GM21576 (cell line): ENCODE data around the gene ABCG4.
"Not testable (repeated sequence)": the region's sequence is repeated elsewhere in the genome, so short reads cannot be mapped to it uniquely, and the experiment has no call there.

Experiments
- ATAC-seq: cut with Tn5 transposase; IDR thresholded peaks from one replicate; pipeline ENCODE4 v1.9.1; 2021; ENCODE audit warnings: mild to moderate bottlenecking, moderate library complexity; ENCODE audit not compliant: unreplicated experiment

ABCG4 gene

DNA sequence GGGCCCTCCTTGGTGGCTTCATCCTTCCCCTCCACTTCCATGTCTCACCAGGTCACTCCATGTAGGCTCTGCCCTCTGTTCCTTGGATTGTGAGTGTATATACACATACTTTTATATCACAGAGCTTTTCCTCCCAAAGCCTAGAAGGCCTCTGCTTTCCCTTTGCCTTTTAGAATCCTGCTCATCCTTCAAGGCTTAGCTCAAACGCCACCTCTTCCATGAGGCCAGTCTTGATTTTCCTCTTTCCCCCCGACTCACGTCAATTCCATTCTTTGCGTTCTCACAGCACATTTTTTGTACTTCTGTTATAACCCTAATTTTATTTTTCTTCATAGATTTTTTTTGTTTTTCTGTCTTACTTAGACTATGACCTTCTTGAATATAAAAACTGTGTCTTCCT, 3.8 kb downstream of the ABCG4 start:
- no peak for ATAC-seq

DNA sequence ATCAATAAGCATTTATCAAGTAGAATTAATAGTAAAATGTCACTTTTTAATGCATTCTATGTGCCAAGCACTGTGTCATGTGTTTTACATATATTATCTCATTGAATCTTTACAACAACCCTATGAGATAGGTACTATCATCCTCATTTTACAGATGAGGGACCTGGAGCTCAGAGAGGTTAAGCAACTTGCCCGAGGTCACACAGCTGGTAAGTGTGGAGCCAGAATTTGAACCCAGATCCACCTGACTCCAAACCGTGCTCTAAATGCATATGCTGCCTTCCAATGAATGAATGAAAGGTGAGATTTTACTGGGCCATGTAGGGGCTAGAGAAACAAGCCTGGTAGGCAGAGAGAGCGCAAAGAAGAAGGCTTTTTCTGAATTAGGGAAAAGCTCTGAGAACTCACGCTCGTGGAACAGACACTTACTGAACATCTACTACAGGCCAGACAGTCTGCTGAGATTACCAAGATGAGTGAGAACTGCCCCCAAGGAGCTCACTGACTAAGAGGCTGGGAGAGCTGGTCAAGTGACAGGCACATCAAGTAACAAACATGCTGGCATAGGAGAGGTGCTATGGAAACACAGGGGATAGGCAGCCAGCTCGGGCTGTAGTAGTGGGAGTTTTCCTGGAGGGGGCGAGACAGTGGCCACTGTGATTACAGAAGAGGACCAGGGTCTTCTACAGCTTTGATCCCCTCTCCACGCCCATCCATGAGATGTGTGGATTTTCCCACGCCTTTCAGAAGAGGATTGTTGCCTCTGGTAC, 4.4 kb downstream of the ABCG4 start:
- ATAC-seq, result no peak

DNA sequence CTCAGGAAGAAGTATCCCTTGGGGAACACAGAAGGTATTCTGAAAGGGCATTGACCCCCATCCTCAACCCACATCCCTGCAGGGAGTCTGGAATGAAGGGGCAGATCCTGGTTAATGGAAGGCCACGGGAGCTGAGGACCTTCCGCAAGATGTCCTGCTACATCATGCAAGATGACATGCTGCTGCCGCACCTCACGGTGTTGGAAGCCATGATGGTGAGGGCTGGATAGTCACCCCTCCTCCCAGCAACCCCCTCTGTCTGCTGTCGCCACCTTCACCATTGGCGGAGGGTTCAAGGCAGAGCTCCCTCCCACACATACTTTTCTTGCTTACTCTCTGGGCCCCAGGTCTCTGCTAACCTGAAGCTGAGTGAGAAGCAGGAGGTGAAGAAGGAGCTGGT, 5.3 kb downstream of the ABCG4 start:
- no peak for ATAC-seq

DNA sequence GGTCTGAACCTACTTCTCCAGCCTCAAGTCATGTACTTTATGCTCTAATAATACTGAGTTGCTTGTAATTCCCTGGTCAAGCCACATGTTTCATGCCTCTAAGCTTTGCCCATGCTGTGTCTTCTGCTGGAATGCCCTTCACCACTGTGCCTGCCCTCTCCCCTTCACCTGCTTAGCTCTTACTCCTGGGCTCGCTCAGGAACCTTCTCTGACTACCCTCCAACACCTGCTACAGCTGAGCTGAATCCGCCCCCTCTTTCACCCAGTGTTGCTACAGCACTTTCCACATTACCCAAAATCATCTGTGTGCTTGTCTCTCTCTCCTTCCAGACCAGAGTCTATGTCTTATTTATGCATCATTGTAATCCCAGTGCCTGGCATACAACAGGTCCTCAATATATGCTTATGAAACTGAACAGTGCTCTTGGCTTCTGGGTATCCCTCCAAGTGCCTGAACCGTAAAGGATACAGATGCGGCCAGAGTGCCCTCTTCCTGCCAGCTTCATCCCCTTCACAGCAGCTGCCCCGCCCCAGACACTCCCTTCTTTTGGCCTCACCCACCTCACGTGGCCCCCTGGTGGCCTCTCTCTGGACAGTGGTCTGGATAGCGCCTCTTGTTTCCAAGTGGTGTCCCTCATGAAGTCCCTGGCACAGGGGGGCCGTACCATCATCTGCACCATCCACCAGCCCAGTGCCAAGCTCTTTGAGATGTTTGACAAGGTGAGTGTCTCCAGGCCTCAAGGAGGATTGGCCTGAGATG, 7.1 kb downstream of the ABCG4 start:
- no peak for ATAC-seq

DNA sequence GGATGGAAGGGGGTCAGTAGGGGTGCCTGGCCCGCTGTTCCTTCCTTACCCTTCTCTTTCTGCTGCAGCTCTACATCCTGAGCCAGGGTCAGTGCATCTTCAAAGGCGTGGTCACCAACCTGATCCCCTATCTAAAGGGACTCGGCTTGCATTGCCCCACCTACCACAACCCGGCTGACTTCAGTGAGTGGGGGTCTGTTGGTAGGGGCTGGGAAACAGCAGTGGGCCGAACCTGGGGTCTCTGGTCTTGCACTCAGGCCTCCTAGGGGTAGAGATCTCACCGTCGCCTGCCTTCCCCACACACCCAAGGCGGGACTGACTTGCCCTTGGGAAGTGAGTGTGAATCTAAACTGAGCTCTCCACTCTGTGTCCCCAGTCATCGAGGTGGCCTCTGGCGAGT, 7.6 kb downstream of the ABCG4 start:
- no peak for ATAC-seq

DNA sequence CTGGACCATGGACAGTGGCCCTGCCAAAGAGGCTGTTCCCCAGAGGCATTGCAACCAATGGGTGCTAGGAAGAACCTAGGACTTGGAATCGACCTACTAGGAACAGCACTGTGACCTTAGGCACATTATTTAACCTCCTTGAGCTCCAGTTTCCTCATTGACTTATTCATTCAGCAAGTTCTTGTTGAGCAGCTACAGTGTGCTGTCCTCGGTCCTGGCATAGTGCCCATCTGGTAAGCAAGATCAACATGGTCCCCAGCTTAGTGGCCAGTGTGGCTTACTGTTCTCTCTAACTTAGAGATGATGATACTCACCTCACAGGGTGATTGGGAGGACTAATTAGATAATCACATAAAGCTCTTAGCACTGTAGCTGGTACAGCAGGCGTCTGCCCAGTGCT, 8.2 kb downstream of the ABCG4 start:
- no peak for ATAC-seq

DNA sequence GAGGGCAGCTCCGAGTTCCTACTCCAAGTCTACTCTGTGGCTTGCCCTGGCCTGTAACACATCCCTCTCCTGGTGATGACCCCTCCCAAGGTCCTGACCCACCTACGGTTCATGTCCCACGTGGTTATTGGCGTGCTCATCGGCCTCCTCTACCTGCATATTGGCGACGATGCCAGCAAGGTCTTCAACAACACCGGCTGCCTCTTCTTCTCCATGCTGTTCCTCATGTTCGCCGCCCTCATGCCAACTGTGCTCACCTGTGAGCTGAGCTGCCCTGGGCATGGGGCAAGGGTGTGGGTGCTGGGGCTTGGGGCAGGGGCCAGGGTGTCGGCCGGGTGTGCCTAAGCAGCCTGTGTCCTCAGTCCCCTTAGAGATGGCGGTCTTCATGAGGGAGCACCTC, 9.6 kb downstream of the ABCG4 start:
- ATAC-seq, result no peak

DNA sequence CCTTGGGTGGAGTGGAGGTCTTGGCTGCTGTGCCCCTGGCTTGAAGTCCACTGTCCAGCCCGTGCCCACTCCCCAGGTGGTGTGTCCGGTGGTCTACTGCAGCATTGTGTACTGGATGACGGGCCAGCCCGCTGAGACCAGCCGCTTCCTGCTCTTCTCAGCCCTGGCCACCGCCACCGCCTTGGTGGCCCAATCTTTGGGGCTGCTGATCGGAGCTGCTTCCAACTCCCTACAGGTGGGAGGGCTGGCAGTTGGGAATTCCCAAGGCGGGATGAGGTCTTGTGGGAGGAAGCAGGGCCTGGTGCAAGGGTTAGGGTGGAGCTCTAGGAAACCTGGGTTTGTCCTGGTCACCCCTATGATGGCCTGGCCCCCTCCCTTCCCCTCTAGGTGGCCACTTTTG, 11.3 kb downstream of the ABCG4 start:
- ATAC-seq, result no peak

DNA sequence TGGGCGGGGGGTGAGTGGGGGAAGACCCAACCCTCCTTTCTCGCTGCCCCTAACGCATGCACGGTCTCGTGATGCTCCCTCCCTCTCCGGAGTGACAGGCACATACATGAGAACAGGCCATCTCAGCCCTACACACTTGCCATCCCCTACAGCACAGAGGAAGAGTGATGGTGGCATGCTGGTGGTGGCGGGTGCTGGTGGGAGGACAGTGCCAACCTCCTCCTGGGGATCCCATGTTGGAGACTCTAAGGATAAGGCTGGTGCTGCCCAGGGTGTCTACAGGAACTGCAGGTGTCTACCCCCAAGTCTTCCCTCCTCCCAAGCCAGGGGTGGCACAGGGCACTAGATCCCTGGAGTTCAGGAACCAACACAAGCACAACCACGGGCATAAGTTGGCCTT, 13.0 kb downstream of the ABCG4 start:
- ATAC-seq, result no peak

DNA sequence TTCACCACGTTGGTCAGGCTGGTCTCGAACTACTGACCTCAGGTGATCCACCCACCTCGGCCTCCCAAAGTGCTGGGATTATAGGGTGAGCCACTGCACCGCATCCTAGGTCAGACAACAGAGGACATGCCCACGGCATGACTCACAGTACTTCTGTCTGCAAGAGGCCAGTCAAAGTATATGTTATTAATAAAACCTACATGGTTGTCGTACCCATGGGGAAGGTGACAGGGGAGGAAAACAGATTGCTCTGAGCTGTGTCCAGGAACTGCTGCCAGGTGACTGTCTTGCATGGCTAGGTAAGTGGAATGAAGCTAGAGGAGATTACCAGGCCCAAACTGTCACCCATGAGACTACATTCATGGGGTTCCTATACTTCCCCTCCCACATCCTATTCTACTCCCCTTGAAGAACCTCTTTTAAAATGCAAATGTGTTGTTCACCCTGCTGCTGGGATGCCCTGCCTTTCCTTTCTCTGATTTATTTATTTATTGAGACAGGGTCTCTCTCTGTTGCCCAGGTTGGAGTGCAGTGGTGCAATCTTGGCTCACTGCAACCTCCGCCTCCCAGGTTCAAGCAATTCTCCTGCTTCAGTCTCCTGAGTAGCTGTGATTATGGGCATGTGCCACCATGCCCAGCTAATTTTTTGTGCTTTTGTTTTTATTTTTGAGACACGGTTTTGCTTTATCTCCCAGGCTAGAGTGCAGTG, 17.7 kb downstream of the ABCG4 start:
- no peak for ATAC-seq

DNA sequence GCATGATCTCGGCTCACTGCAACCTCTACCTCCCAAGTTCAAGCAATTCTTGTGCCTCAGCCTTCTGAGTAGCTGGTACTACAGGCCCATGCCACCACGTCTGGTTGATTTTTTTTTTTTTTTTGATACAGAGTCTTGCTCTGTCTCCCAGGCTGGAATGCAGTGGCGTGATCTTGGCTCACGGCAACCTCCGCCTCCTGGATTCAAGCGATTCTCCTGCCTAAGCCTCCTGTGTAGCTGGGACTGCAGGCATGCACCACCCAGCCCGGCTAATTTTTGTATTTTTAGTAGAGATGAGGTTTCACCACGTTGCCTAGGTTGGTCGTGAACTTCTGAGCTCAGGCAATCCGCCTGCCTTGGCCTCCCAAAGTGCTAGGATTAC, 18.2 kb downstream of the ABCG4 start:
- not testable (repeated sequence) for ATAC-seq

DNA sequence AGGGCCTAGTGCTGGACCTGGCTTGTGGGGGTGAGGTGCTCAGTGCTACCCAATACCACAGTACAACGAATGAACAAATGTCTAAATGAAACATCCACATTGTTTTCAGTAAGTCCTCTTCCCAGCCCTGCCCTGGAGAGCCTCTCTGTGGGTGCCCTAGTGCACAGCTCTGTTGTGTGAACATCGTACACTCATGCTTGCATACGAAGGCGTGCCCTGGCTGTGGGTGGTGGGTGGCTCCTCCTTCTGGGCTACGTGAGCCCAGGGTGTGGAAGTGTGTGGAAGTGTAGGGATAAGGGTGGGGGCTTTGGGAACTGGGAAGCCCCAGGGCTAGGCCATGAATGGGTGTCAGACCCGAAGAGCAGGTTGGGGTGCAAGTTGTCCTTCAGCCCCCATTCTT, 19.1 kb downstream of the ABCG4 start:
- ATAC-seq, result no peak

DNA sequence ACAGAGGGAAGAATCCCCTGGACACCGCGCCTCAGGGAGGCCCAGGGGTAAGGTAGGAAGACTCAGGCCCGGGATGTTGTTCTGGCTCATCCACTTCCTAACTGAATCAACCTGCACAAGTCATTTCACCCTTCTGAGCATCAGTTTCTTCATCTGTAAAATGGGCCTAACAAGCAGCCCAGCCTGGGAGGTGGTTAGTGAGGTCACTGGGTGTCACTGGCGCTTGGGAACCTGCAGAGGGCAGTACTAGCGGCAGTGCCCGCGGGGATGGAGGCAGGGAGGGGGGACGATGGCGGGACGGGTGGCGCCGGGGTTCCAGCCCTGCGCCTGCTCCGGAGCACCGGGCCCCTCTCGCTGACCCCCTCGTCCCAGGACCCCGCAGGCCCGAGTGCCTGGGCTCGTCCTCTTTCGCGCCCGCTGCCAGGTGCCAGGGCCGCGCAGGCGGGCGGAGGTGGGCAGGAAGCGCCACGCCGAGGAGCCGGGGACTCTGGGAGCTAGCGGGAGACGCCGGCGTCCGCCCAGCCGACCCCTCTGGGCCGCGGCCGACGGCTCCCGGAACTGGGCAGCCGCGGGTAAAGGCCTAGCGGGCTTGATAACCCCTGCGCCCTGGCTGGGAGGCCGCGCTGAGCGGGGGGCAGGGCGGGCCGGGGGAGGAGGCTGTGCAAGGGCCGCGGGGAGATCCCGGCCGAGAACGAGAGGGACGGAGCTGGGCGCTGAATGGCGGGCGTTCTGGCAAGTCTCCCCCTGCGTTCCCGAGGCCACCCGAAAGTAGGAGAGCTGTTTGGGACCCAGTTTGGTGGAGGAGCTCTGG, 19.8 kb downstream of the ABCG4 start, which contains the start of gene NLRX1:
Gene NLRX1, plus strand, starts transcription at position 255 of the 811 bp plus-strand sequence. CDS start 2,679 bp downstream, outside the sequence.
- peak; percentile 86 for ATAC-seq

DNA sequence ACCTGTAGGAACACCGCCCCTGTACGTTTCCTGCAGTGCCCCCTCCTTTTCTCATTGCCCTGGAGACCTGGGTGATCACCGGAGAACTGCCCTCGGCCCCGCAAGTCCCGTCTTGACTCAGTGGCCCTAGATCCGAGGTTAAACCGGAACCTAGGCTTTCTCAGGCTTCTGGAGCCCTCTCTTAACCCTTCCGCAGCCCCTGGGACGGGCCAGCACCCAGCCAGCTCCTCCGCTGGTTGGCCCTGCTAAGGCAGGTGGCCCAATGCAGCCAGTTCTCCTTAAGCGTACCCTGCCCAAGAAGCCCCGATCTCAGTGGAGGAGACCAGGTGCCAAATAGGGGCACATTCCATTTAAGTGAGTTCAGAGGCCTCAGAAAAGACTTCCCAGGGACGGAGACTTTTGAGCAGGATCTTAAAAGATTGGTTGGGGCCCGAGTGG, 20.4 kb downstream of the ABCG4 start:
- ATAC-seq, result no peak

DNA sequence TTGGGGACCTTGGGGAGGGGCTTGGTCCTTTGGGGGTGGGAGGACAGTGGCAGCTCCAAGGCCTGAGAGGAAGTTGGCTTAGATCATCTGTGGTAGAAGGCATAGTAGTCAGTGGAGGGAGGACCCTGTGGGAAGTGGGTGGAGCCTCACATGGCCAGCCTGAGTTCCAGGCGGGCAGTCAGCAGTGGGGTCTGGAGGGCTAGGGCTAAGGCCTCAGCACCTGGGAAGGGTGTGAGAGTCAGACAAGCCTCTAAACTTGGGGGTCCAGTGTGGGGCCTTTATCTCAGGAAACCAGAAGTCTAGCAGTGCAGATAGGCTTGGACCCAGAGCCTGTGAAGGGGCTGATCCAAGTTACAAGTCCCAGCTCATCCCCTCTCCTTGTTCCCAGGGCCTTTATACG, 23.7 kb downstream of the ABCG4 start:
- no peak for ATAC-seq

DNA sequence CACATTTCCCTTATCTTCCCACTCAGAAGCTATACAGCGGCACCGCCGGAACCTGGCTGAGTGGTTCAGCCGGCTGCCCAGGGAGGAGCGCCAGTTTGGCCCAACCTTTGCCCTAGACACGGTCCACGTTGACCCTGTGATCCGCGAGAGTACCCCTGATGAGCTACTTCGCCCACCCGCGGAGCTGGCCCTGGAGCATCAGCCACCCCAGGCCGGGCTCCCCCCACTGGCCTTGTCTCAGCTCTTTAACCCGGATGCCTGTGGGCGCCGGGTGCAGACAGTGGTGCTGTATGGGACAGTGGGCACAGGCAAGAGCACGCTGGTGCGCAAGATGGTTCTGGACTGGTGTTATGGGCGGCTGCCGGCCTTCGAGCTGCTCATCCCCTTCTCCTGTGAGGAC, 24.6 kb downstream of the ABCG4 start:
- ATAC-seq, result no peak

DNA sequence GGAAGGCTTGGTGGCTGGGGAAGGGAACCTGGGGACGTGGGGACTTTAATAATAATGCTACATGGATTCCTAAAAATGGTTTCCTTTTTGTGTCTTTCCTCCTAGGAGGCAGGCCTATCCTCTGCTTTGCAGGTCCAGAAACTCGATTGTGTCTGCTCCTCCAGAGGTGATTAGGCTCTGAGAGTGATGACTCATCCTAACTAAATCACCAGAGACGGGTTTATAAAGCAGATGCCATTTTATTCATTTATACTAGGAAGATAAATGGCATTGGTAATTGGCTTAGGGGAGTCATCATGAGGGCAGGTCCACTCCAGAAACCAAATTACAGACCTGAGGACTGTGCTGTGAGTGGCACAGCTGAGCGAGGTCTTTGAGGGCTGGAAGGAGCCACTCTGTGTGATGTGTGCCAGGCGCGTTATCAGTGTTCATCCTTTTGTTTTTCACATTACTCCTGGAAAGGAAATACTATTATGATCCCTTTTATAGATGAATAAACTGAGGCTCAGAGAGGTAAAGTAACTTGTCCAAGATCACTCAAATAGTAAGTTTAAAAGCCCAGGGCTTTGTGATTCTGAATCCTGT, 26.7 kb downstream of the ABCG4 start:
- ATAC-seq, result no peak

DNA sequence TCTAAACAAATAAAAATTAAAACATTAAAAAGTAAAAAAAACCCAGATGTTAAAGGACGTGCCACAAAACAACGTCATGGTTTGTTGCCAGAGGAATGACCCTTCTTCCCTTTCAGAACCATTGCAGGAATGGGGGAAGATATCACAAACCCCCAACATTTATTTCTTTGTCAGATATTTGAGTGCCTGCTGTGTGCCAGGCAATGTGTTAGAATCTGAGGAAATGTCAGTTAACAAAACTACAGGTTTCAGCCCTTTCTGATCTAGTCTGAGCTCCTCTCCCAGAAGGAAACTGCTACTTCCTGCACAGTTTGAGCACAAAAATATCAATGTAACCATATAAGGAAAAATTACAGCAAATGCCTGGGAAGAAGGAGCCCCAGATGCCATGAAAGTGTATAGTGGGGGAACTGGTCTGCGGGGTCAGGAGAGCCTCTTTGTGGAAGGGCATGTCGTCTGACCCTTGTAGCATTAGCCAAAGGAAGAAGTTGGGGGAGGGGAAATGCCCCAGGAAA, 29.4 kb downstream of the ABCG4 start:
- ATAC-seq, result no peak

DNA sequence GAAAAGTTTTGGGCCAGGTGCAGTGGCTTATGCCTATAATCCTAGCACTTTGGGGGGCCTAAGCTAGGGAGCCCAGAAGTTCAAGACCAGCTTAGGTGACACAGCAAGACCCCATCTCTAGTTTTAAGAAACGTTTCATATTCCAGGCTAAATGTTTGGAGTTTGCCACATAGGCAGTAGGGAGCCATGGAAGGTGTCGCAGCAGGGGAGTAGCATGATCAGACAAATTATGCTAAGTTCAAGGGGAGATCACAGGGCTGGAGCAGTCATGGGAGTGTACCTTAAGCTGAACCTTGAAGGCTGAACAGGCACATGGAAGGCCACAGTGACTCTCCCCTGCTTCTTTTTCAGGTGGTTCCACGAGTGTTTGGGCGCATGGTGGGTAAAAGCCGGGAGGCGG, 30.5 kb downstream of the ABCG4 start:
- no peak for ATAC-seq

DNA sequence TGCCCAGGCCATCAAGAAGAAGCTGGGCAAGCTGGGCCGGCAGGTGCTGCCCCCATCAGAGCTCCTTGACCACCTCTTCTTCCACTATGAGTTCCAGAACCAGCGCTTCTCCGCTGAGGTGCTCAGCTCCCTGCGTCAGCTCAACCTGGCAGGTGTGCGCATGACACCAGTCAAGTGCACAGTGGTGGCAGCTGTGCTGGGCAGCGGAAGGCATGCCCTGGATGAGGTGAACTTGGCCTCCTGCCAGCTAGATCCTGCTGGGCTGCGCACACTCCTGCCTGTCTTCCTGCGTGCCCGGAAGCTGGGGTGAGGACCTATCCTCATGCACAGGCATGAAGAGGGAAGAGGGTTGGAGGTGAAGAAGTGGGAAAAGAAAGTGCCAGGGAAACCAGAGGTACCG, 31.1 kb downstream of the ABCG4 start:
- no peak for ATAC-seq
